ENCODE data around the gene IDH1.

DNA sequence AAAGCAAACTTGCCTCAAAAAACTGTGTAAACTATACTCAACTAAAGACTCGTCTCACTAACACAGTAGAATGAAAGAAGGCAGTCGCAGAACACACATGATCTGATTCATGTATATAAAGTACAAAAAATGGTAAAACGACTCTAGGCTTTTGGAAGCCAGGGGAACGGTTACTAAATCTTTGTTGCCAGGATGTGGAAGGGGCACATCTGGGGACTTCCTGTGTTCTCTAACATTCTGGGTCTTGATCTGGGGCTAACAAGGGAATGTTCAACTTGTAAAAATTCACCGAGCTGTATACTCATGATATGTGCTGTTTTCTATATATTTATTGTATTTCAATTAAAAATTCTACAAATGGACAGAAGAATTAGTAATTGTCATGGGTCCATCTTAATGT, 50.7 kb downstream of the IDH1 start:
- TF ChIP-seq, protein P1, sequence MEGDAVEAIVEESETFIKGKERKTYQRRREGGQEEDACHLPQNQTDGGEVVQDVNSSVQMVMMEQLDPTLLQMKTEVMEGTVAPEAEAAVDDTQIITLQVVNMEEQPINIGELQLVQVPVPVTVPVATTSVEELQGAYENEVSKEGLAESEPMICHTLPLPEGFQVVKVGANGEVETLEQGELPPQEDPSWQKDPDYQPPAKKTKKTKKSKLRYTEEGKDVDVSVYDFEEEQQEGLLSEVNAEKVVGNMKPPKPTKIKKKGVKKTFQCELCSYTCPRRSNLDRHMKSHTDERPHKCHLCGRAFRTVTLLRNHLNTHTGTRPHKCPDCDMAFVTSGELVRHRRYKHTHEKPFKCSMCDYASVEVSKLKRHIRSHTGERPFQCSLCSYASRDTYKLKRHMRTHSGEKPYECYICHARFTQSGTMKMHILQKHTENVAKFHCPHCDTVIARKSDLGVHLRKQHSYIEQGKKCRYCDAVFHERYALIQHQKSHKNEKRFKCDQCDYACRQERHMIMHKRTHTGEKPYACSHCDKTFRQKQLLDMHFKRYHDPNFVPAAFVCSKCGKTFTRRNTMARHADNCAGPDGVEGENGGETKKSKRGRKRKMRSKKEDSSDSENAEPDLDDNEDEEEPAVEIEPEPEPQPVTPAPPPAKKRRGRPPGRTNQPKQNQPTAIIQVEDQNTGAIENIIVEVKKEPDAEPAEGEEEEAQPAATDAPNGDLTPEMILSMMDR (conservative IDR thresholded peaks at IDR 0.05; ENCODE audit: low read length), result no peak
- no peak for TF ChIP-seq EZH2phosphoT487 (IDR thresholded peaks at IDR 0.05; ENCODE audit: borderline replicate concordance, low read depth, low read length)
